ENCODE data around the gene SCFD2.
A peak's percentile ranks its signal among the peaks of the same experiment; 100 is the strongest.

The SCFD2 gene

GRCh38 chr4:52869196-52869595, 496.7 kb downstream of the SCFD2 start:
- DNase-seq (ENCODE audit: extremely low spot score): no peak
- ChIA-PET CTCF (no interaction called here), POLR2A (no interaction called here)
- TF ChIP-seq FOXK2 (IDR thresholded peaks at IDR 0.05): no peak
- no peak for TF ChIP-seq BHLHE40 (IDR thresholded peaks at IDR 0.05; ENCODE audit: borderline replicate concordance)
- no peak for TF ChIP-seq L3MBTL2 (conservative IDR thresholded peaks at IDR 0.05)
- no peak for TF ChIP-seq TARDBP (IDR thresholded peaks at IDR 0.05)
- no peak for TF ChIP-seq ELF4 (IDR thresholded peaks at IDR 0.05)
- TF ChIP-seq, protein P1, sequence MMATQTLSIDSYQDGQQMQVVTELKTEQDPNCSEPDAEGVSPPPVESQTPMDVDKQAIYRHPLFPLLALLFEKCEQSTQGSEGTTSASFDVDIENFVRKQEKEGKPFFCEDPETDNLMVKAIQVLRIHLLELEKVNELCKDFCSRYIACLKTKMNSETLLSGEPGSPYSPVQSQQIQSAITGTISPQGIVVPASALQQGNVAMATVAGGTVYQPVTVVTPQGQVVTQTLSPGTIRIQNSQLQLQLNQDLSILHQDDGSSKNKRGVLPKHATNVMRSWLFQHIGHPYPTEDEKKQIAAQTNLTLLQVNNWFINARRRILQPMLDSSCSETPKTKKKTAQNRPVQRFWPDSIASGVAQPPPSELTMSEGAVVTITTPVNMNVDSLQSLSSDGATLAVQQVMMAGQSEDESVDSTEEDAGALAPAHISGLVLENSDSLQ (IDR thresholded peaks at IDR 0.05): no peak
- no peak for TF ChIP-seq SUZ12 (IDR thresholded peaks at IDR 0.05)
- TF ChIP-seq ZNF384 (IDR thresholded peaks at IDR 0.05): no peak
- no peak for TF ChIP-seq LEF1 (IDR thresholded peaks at IDR 0.05; ENCODE audit: borderline replicate concordance)
- no peak for TF ChIP-seq CTBP1 (IDR thresholded peaks at IDR 0.05; ENCODE audit: borderline replicate concordance)
- TF ChIP-seq SP1 (IDR thresholded peaks at IDR 0.05): no peak
- TF ChIP-seq FOXA1 (IDR thresholded peaks at IDR 0.05): no peak
- TF ChIP-seq HDGF (IDR thresholded peaks at IDR 0.05; ENCODE audit: borderline replicate concordance): no peak

DNA sequence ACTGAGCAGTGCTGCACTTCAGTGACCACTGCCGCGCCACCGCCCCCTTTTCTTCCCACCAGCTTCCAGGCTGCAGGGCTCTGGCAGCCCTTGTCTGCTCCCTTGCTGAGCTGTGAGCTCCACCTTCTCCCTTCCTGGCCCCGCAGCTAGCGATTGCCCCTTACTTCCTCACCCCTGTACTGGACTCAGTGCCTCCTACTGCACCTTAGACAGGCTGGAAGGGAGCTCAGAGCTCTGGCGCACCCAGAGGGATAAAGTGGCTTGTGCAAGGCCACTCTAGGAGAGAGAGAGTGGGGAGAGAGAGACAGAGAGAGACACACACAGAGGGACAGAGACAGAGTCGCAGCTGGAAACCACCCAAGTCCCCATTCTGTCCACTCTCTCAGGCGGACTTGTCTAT, 497.7 kb downstream of the SCFD2 start:
- TF ChIP-seq HDGF (IDR thresholded peaks at IDR 0.05; ENCODE audit: borderline replicate concordance) (no peak), FOXK2 (IDR thresholded peaks at IDR 0.05) (no peak), FOXA1 (IDR thresholded peaks at IDR 0.05) (no peak), CTBP1 (IDR thresholded peaks at IDR 0.05; ENCODE audit: borderline replicate concordance) (no peak), ARNT (IDR thresholded peaks at IDR 0.05) (no peak), L3MBTL2 (conservative IDR thresholded peaks at IDR 0.05) (no peak), ELF4 (IDR thresholded peaks at IDR 0.05) (no peak), FOXM1 (IDR thresholded peaks at IDR 0.05; ENCODE audit: borderline replicate concordance) (no peak), ZNF384 (IDR thresholded peaks at IDR 0.05) (no peak), TARDBP (IDR thresholded peaks at IDR 0.05) (no peak), LEF1 (IDR thresholded peaks at IDR 0.05; ENCODE audit: borderline replicate concordance) (no peak), NFRKB (IDR thresholded peaks at IDR 0.05) (no peak), SP1 (IDR thresholded peaks at IDR 0.05) (no peak), SUZ12 (IDR thresholded peaks at IDR 0.05) (no peak), BHLHE40 (IDR thresholded peaks at IDR 0.05; ENCODE audit: borderline replicate concordance) (no peak)
- TF ChIP-seq, protein P1 (IDR thresholded peaks at IDR 0.05): no peak
- DNase-seq (ENCODE audit: extremely low spot score): peak; percentile 14
- ChIA-PET CTCF (no interaction called here), POLR2A (interaction anchor here (1.4 kb wide), 1 partner anchor 146 kb away, joined by 4 read pairs; no protein-coding TSS in a partner anchor)

DNA sequence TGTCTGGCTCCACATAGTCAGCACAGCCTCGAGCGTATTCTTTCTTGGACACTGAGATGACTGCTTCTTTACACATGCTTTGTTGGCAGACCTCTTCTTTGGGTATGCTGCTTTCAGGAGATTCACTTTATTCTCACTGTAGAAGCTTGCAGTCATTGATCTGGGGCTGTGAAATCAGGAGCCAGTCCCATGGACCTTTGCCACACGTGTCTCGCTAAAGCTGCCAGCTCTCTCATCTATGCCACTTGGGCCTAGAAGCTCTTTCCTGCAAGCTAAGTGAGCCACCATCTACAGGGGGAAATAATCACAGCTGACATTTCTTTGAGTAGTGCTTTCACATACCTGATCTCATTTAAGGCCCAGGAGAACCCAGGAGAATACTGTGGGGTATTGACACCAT, 498.7 kb downstream of the SCFD2 start:
- CTCF ChIA-PET: no interaction called here

DNA sequence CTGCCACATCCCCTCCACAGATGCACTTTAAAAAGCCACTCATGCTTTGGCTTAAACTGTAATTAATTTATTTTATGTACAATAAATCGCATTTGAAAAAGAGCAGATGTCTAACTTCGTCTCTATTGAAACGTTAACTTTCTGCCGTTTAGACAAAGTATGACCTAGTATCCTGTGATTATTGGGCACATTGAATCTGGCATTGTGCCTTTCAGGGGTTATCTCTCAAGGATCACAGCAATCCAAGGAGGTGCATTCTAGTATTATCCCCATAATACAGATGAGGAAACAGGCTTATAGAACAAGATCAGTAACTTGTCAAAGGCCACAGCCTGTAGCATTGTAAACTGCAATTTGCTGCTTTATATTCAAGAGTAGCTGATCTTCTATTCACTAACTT, 499.1 kb downstream of the SCFD2 start:
- POLR2A ChIA-PET: no interaction called here
- DNase-seq (ENCODE audit: extremely low spot score): no peak
- CTCF ChIA-PET: no interaction called here
- TF ChIP-seq TARDBP (IDR thresholded peaks at IDR 0.05): no peak
- TF ChIP-seq SUZ12 (IDR thresholded peaks at IDR 0.05): no peak
- no peak for TF ChIP-seq FOXM1 (IDR thresholded peaks at IDR 0.05; ENCODE audit: borderline replicate concordance)
- no peak for TF ChIP-seq HDGF (IDR thresholded peaks at IDR 0.05; ENCODE audit: borderline replicate concordance)
- TF ChIP-seq NFRKB (IDR thresholded peaks at IDR 0.05): no peak
- TF ChIP-seq ARNT (IDR thresholded peaks at IDR 0.05): no peak
- no peak for TF ChIP-seq BHLHE40 (IDR thresholded peaks at IDR 0.05; ENCODE audit: borderline replicate concordance)
- TF ChIP-seq FOXA1 (IDR thresholded peaks at IDR 0.05): no peak
- no peak for TF ChIP-seq L3MBTL2 (conservative IDR thresholded peaks at IDR 0.05)
- no peak for TF ChIP-seq ELF4 (IDR thresholded peaks at IDR 0.05)
- TF ChIP-seq ZNF384 (IDR thresholded peaks at IDR 0.05): no peak
- no peak for TF ChIP-seq CTBP1 (IDR thresholded peaks at IDR 0.05; ENCODE audit: borderline replicate concordance)
- TF ChIP-seq, protein P1 (IDR thresholded peaks at IDR 0.05): no peak
- no peak for TF ChIP-seq LEF1 (IDR thresholded peaks at IDR 0.05; ENCODE audit: borderline replicate concordance)
- no peak for TF ChIP-seq FOXK2 (IDR thresholded peaks at IDR 0.05)
- no peak for TF ChIP-seq SP1 (IDR thresholded peaks at IDR 0.05)

More for the DNA sequence above, 498.7 kb downstream of the SCFD2 start:
- no peak for TF ChIP-seq L3MBTL2 (conservative IDR thresholded peaks at IDR 0.05)
- TF ChIP-seq, protein P1 (IDR thresholded peaks at IDR 0.05): no peak
- no peak for TF ChIP-seq TARDBP (IDR thresholded peaks at IDR 0.05)
- no peak for TF ChIP-seq SP1 (IDR thresholded peaks at IDR 0.05)
- DNase-seq (ENCODE audit: extremely low spot score): no peak
- POLR2A ChIA-PET: interaction anchor here (1.4 kb wide), 1 partner anchor 145 kb away, joined by 4 read pairs; no protein-coding TSS in a partner anchor

- no peak for DNase-seq (ENCODE audit: extremely low spot score)
- CTCF ChIA-PET: no interaction called here
- no peak for TF ChIP-seq ZNF384 (IDR thresholded peaks at IDR 0.05)
- no peak for TF ChIP-seq SP1 (IDR thresholded peaks at IDR 0.05)
- POLR2A ChIA-PET: no interaction called here
These were observed 500.6 kb downstream of the SCFD2 start for GRCh38 chr4:52865300-52865699.

GRCh38 chr4:52864793-52865192, 501.1 kb downstream of the SCFD2 start:
- ChIA-PET CTCF (no interaction called here), POLR2A (no interaction called here)
- TF ChIP-seq ARNT (IDR thresholded peaks at IDR 0.05) (no peak), L3MBTL2 (conservative IDR thresholded peaks at IDR 0.05) (no peak), BHLHE40 (IDR thresholded peaks at IDR 0.05; ENCODE audit: borderline replicate concordance) (no peak), ZNF384 (IDR thresholded peaks at IDR 0.05) (no peak), FOXA1 (IDR thresholded peaks at IDR 0.05) (no peak), ELF4 (IDR thresholded peaks at IDR 0.05) (no peak), NFRKB (IDR thresholded peaks at IDR 0.05) (no peak), SP1 (IDR thresholded peaks at IDR 0.05) (no peak), SUZ12 (IDR thresholded peaks at IDR 0.05) (no peak), CTBP1 (IDR thresholded peaks at IDR 0.05; ENCODE audit: borderline replicate concordance) (no peak), HDGF (IDR thresholded peaks at IDR 0.05; ENCODE audit: borderline replicate concordance) (no peak)
- TF ChIP-seq, protein P1 (IDR thresholded peaks at IDR 0.05): no peak
- no peak for DNase-seq (ENCODE audit: extremely low spot score)
